Mesothelial cell of epicardium (in vitro differentiated cells): ENCODE measurements around the gene FBXO31. TPM values are rescaled to one million over a fixed set of nuclear protein-coding genes. Genes with fewer than 3 reads are reported as not detected.
A peak's percentile ranks its signal among the peaks of the same experiment; 100 is the strongest.

Source experiments
- DNase-seq, 2 experiments: peaks; one replicate each; pipeline ENCODE4 v3.0.0; 2021; ENCODE audit warnings: low spot score in 2 of 2; ENCODE audit not compliant: unreplicated experiment in 2 of 2
- H3K27ac Mint-ChIP-seq: 2 replicates; pipeline ENCODE4 v1.8.0; 2021; ENCODE audit warnings: mixed read lengths
- H3K27me3 Mint-ChIP-seq: 2 replicates; pipeline ENCODE4 v1.8.0; 2021; ENCODE audit warnings: low read depth, mixed read lengths
- H3K36me3 Mint-ChIP-seq: 2 replicates; pipeline ENCODE4 v1.8.0; 2021; ENCODE audit warnings: mixed read lengths
- H3K4me1 Mint-ChIP-seq: 2 replicates; pipeline ENCODE4 v1.8.0; 2021; ENCODE audit warnings: mixed read lengths
- H3K4me3 Mint-ChIP-seq: 2 replicates; pipeline ENCODE4 v1.8.0; 2021; ENCODE audit warnings: mild to moderate bottlenecking, moderate library complexity, mixed read lengths
- H3K9me3 Mint-ChIP-seq: 2 replicates; pipeline ENCODE4 v1.8.0; 2021; ENCODE audit warnings: mixed read lengths
- CTCF ChIP-seq: fragments of 200-600 bp; sonication (generic); IDR thresholded peaks from one replicate; pipeline ENCODE4 v1.5.0; 2021; ENCODE audit warnings: antibody characterized with exemption; ENCODE audit not compliant: unreplicated experiment
- total RNA-seq: library from RNA; stranded (reverse); gene quantifications from 3 replicates; pipeline ENCODE4 v1.2.1, GENCODE V29; 2021

Gene FBXO31
- total RNA-seq, 1 donor from 2014 or later = 38.1 TPM

DNA sequence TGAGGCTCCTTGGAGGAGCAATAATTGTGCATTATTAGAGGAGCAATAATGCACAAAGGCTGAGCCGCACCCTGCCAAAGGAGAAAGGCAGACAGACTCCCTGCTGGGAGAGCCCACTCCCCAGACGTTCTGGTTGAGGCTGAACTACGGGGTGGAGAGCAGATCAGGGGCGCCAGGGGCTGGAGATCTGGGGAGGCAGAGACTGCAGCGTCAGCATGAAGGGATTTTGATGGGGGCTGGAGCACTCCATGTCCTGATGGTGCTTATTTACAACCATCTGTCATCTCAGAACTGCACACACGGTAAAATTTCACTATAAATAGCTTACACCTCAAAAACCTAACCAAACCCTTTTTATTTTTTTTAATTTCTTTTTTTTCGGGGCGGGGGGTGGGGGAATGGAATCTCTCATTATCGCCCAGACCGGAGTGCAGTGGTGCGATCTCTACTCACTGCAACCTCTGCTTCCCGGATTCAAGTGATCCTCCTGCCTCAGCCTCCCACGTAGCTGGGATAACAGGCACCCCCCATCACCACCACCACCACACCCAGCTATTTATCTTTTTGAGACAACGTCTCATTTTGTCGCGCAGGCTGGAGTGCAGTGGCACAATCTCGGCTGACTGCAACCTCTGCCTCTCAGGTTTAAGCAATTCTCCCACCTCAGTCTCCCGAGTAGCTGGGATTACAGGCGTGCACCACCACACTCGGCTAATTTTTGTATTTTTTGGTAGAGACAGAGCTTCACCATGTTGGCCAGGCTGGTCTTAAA, 62.1 kb downstream of the FBXO31 start:
- no peak for DNase-seq
- Mint-ChIP-seq H3K27me3 (no peaks in the 10 kb centered on the region), H3K27ac (no peak overlapping the region), H3K9me3 (no peaks in the 10 kb centered on the region), H3K36me3 (no peaks in the 10 kb centered on the region), H3K4me1 (peaks cover 11% of the 10 kb centered on the region), H3K4me3 (no peak overlapping the region)
- TF ChIP-seq CTCF = no peak

- Mint-ChIP-seq H3K4me1 (peaks cover 11% of the 10 kb centered on the region), H3K9me3 (no peaks in the 10 kb centered on the region), H3K27ac (no peak overlapping the region), H3K27me3 (no peaks in the 10 kb centered on the region), H3K4me3 (no peak overlapping the region), H3K36me3 (no peaks in the 10 kb centered on the region)
- no peak for DNase-seq
- TF ChIP-seq CTCF = no peak
These were observed 62.9 kb downstream of the FBXO31 start for GRCh38 chr16:87320510-87321227.

DNA sequence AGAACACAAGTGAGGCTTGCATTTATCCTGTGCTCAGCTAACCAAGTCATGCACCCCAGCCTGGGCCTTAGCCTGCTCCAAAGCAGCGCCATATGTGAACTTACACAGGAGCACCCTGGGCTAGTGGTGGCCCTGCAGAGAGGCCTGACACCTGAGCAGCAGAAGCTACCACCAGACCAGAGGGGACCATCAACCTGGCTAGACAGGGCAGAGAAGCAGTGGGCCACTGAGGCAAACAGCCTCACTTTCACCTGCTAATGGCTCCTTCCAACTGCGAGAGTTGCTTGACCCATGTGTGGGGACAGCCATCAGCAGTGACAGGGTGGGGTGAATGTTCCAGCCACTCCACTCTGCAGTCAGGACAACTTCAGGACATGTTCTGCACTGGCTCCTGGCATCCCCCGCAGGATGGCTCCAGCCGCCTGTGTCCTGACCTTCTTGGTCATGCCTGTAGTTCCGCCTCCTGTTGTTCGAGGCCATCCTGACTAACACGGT, 63.5 kb downstream of the FBXO31 start:
- DNase-seq = no peak
- no peak for TF ChIP-seq CTCF
- no peak overlapping the region for H3K27ac Mint-ChIP-seq
- no peaks in the 10 kb centered on the region for H3K36me3 Mint-ChIP-seq
- H3K4me1 Mint-ChIP-seq = peaks cover 11% of the 10 kb centered on the region
- no peak overlapping the region for H3K4me3 Mint-ChIP-seq
- no peaks in the 10 kb centered on the region for H3K9me3 Mint-ChIP-seq
- H3K27me3 Mint-ChIP-seq = no peaks in the 10 kb centered on the region

DNA sequence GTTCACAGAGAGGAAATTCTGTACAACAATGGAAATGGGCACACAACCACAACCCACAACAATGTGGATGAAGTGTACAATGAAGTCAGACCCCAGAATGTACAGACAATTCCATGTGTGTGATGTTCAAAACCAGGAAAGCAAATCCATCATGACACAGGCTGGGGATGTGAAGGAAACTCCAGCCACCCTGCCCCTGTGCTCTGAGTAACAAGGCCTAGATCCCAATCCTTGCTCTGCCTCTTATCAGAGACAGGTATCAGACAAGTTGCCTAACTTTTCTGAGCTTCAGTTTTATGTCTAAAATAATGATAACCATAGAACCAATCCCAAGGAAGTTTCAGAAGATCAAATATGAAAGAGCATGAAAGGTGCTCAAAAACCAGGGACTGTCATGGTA, 64.6 kb downstream of the FBXO31 start:
- no peak for TF ChIP-seq CTCF
- Mint-ChIP-seq H3K4me1 (peaks cover 11% of the 10 kb centered on the region), H3K36me3 (no peaks in the 10 kb centered on the region), H3K9me3 (no peaks in the 10 kb centered on the region), H3K27me3 (no peaks in the 10 kb centered on the region), H3K4me3 (peak overlapping the region; percentile 94), H3K27ac (peak overlapping the region; percentile 98)
- no peak for DNase-seq

- DNase-seq = no peak
- TF ChIP-seq CTCF = no peak
- Mint-ChIP-seq H3K36me3 (no peaks in the 10 kb centered on the region), H3K4me3 (peak overlapping the region; percentile 94), H3K27me3 (no peaks in the 10 kb centered on the region), H3K4me1 (peaks cover 11% of the 10 kb centered on the region), H3K27ac (peak overlapping the region; percentile 98), H3K9me3 (no peaks in the 10 kb centered on the region)
These were observed 65.6 kb downstream of the FBXO31 start for GRCh38 chr16:87317750-87318644.
